Ovary (tissue), 3 donors: Measurements from ENCODE around the gene DOK1.

Experiments
- CTCF ChIP-seq, 3 donors: fragments of 450-650 bp in 2 of 3; fragments of 200-600 bp in 1 of 3; IDR thresholded peaks; one replicate each; pipeline versions ENCODE4 v1.5.1 to v1.8.0; 2016 to 2022; ENCODE audit warnings: antibody characterized with exemption in 3 of 3, mild to moderate bottlenecking in 1 of 3
- EP300 ChIP-seq: sonication (generic); formaldehyde crosslinking; IDR thresholded peaks from one replicate; pipeline ENCODE4 v1.6.1; 2017; ENCODE audit warnings: antibody characterized with exemption
- POLR2A ChIP-seq: fragments of 450-650 bp; IDR thresholded peaks from one replicate; pipeline ENCODE4 v1.6.1; 2017; ENCODE audit warnings: antibody characterized with exemption, mild to moderate bottlenecking, moderate library complexity
- donor health status: DM: no; HTN: no; CAD: no.

DNA sequence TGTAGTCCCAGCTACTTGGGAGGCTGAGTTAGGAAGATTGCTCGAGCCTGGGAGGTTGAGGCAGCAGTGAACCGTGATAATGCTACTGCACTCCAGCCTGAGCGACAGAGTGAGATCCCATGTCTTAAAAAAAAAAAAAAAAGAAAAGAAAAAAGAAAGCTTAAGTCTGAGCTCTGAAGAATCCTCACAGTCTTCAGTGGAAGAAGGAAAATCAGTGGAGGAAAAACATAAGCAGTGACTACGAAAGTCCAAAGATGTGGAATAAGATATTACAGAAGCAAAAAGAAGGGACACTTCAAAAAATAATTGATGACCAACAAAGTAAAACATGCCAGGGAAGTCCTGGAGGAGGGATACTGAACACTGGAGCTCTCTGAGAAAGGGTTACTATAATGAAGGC is 44.2 kb upstream of the DOK1 start:
- TF ChIP-seq CTCF (IDR thresholded peaks at IDR 0.05) (no peak), EP300 (no peak), POLR2A (no peak)
